ENCODE results near the gene ZRANB3.
A peak's percentile ranks its signal among the peaks of the same experiment; 100 is the strongest.
"Not testable (repeated sequence)": the region's sequence is repeated elsewhere in the genome, so short reads cannot be mapped to it uniquely, and the experiment has no call there.

ZRANB3 gene

GRCh38 chr2:135555311-135555710 is 24.3 kb upstream of the ZRANB3 start:
- no peak for TF ChIP-seq CTCF (IDR thresholded peaks at IDR 0.05; ENCODE audit: low read depth, low read length, missing control alignments)
- no peak for DNase-seq (ENCODE audit: extremely low read depth, low read depth)
- no peak overlapping the region for H3K4me3 ChIP-seq (replicated peaks; ENCODE audit: low read depth, low read length)

- DNase-seq (ENCODE audit: extremely low read depth, low read depth), result no peak
- no peak overlapping the region for H3K4me3 ChIP-seq (replicated peaks; ENCODE audit: low read depth, low read length)
- TF ChIP-seq CTCF (IDR thresholded peaks at IDR 0.05; ENCODE audit: low read depth, low read length, missing control alignments), result no peak
These were observed 21.9 kb upstream of the ZRANB3 start for GRCh38 chr2:135552887-135553286.

GRCh38 chr2:135551356-135551755 is 20.3 kb upstream of the ZRANB3 start:
- no peak for TF ChIP-seq CTCF (IDR thresholded peaks at IDR 0.05; ENCODE audit: low read depth, low read length, missing control alignments)
- DNase-seq (ENCODE audit: extremely low read depth, low read depth), result no peak
- no peak overlapping the region for H3K4me3 ChIP-seq (replicated peaks; ENCODE audit: low read depth, low read length)

GRCh38 chr2:135547311-135547710 is 16.3 kb upstream of the ZRANB3 start:
- TF ChIP-seq CTCF (IDR thresholded peaks at IDR 0.05; ENCODE audit: low read depth, low read length, missing control alignments), result no peak
- no peak overlapping the region for H3K4me3 ChIP-seq (replicated peaks; ENCODE audit: low read depth, low read length)
- DNase-seq (ENCODE audit: extremely low read depth, low read depth), result no peak

- TF ChIP-seq CTCF (IDR thresholded peaks at IDR 0.05; ENCODE audit: low read depth, low read length, missing control alignments), result no peak
- no peak overlapping the region for H3K4me3 ChIP-seq (replicated peaks; ENCODE audit: low read depth, low read length)
- no peak for DNase-seq (ENCODE audit: extremely low read depth, low read depth)
These were observed 15.4 kb upstream of the ZRANB3 start for GRCh38 chr2:135546436-135546835.

GRCh38 chr2:135533545-135533944 is 2.5 kb upstream of the ZRANB3 start:
- DNase-seq (ENCODE audit: extremely low read depth, low read depth); H3K4me3 ChIP-seq (replicated peaks; ENCODE audit: low read depth, low read length): not testable (repeated sequence)

GRCh38 chr2:135532581-135532980 is 1.6 kb upstream of the ZRANB3 start:
- TF ChIP-seq CTCF (IDR thresholded peaks at IDR 0.05; ENCODE audit: low read depth, low read length, missing control alignments), result no peak
- H3K4me3 ChIP-seq (replicated peaks; ENCODE audit: low read depth, low read length), result peak overlapping the region; percentile 85
- no peak for DNase-seq (ENCODE audit: extremely low read depth, low read depth)

All from HFF-Myc (cell line).